ENCODE measurements around the gene GSTO1. TPM values are rescaled to one million over a fixed set of nuclear protein-coding genes. Genes with fewer than 3 reads are reported as not detected.

Gene GSTO1
- total and polyA plus RNA-seq, 9 of the 15 experiments (the other 6 are each of a cell fraction or from before 2014, with no cell fraction given), result 136 to 592 (median 237) TPM

GRCh38 chr10:104230490-104230889 is 24.2 kb upstream of the GSTO1 start:
- intact Hi-C loops (cut with micrococcal nuclease) (no loop called here), in situ Hi-C loops (cut with MboI) (no loop called here)
- ChIA-PET CTCF (ENCODE audit: low intra/inter-chr PET ratio) (no interaction called here), POLR2A (interaction anchor here (0.6 kb wide), 2 partner anchors 180 to 322 kb away, joined by 3 read pairs; no protein-coding TSS in a partner anchor)
- ATAC-seq (no peak), FAIRE-seq (no peak), DNase-seq (ENCODE audit: extremely low read depth in 1 of 4, low spot score in 3 of 4) (no peak)
- H3K4me1 ChIP-seq (replicated peaks in 1 of 2; ENCODE audit: control insufficient read depth in 2 of 2, insufficient read depth in 2 of 2, low read length in 2 of 2), result peaks cover 0 to 11% of the 10 kb centered on the region in 2 experiments; a peak in 2 of 5 replicates
- H3K4me3 ChIP-seq, result no peak overlapping the region
- 0 out of 2 replicates have a peak, but pooled peaks cover 3% of the 10 kb centered on the region for H3K9me3 ChIP-seq (replicated peaks; ENCODE audit: control insufficient read depth, insufficient read depth, low read depth, low read length)
- H3K4me2 ChIP-seq (ENCODE audit: insufficient read depth, low read length), result no peak overlapping the region
- H3K27me3 ChIP-seq (ENCODE audit: control insufficient read depth in 2 of 2, insufficient read depth in 2 of 2, low read length in 2 of 2), result no peaks in the 10 kb centered on the region
- WGBS (ENCODE audit: insufficient coverage, low coverage, missing lambda C conversion rate), result 51% methylated on average over 4 of the region's 4 CpGs
- H3K9ac ChIP-seq (ENCODE audit: insufficient read depth in 1 of 2, low read depth in 2 of 2, low read length in 2 of 2), result no peak overlapping the region
- BruUV-seq (replicated peaks), result no TSS peak
- H3K79me2 ChIP-seq (ENCODE audit: control insufficient read depth, insufficient read depth, low read length), result no peaks in the 10 kb centered on the region
- no peaks in the 10 kb centered on the region for H3K36me3 ChIP-seq (ENCODE audit: control insufficient read depth, insufficient read depth, low read length)
- TF ChIP-seq RFX1 (IDR thresholded peaks at IDR 0.05) (peak; percentile 47), FOXJ2 (tag; IDR thresholded peaks at IDR 0.05) (no peak)
- no peak overlapping the region for H3K27ac ChIP-seq (ENCODE audit: extremely low read depth, low read depth, low read length)
- no peak overlapping the region for H2AFZ ChIP-seq (ENCODE audit: low read depth, low read length)
- no peaks in the 10 kb centered on the region for H4K20me1 ChIP-seq (replicated peaks; ENCODE audit: control insufficient read depth, insufficient read depth, low read length)
- H3K9me1 ChIP-seq (ENCODE audit: control insufficient read depth, insufficient read depth, low read length), result no peaks in the 10 kb centered on the region

- peak; percentile 98 for FAIRE-seq
- Histone ChIP-seq H3K4me1 (replicated peaks in 1 of 2; ENCODE audit: control insufficient read depth in 2 of 2, insufficient read depth in 2 of 2, low read length in 2 of 2) (peaks cover 0 to 11% of the 10 kb centered on the region in 2 experiments; a peak in 2 of 5 replicates), H3K9ac (ENCODE audit: insufficient read depth in 1 of 2, low read depth in 2 of 2, low read length in 2 of 2) (peak within 1 kb of the TSS; percentile 66 to 96), H2AFZ (ENCODE audit: low read depth, low read length) (peak within 1 kb of the TSS; percentile 95), H4K20me1 (replicated peaks; ENCODE audit: control insufficient read depth, insufficient read depth, low read length) (no peaks in the 10 kb centered on the region), H3K27me3 (ENCODE audit: control insufficient read depth in 2 of 2, insufficient read depth in 2 of 2, low read length in 2 of 2) (no peaks in the 10 kb centered on the region), H3K27ac (ENCODE audit: extremely low read depth, low read depth, low read length) (peak within 1 kb of the TSS; percentile 52; the same call in 2 of the 3 replicates), H3K4me3 (peak within 1 kb of the TSS; percentile 59), H3K4me2 (ENCODE audit: insufficient read depth, low read length) (peak within 1 kb of the TSS; percentile 85), H3K9me1 (ENCODE audit: control insufficient read depth, insufficient read depth, low read length) (no peaks in the 10 kb centered on the region), H3K79me2 (ENCODE audit: control insufficient read depth, insufficient read depth, low read length) (no peaks in the 10 kb centered on the region), H3K36me3 (ENCODE audit: control insufficient read depth, insufficient read depth, low read length) (no peaks in the 10 kb centered on the region), H3K9me3 (replicated peaks; ENCODE audit: control insufficient read depth, insufficient read depth, low read depth, low read length) (0 out of 2 replicates have a peak, but pooled peaks cover 3% of the 10 kb centered on the region)
- ATAC-seq, result peak; percentile 100
- intact Hi-C loops (cut with micrococcal nuclease), result no loop called here
- CTCF ChIA-PET (ENCODE audit: low intra/inter-chr PET ratio), result no interaction called here
- no TSS peak for BruUV-seq (replicated peaks)
- POLR2A ChIA-PET, result no interaction called here
- peak; percentile 93 to 99 (median 99) for DNase-seq (ENCODE audit: extremely low read depth in 1 of 4, low spot score in 3 of 4)
- in situ Hi-C loops (cut with MboI), result no loop called here
- WGBS (ENCODE audit: insufficient coverage, low coverage, missing lambda C conversion rate), result 4% methylated on average over 25 of the region's 60 CpGs
- no peak for TF ChIP-seq TRIM24 (IDR thresholded peaks at IDR 0.05)
- no peak for TF ChIP-seq CLOCK (CRISPR knock-in tag; IDR thresholded peaks at IDR 0.05; ENCODE audit: borderline replicate concordance)
- no peak for TF ChIP-seq RBM15 (IDR thresholded peaks at IDR 0.05; ENCODE audit: insufficient read depth, low read length)
- TF ChIP-seq RAD21 (CRISPR knock-in tag; conservative IDR thresholded peaks at IDR 0.05 in 1 of 2, IDR thresholded peaks at IDR 0.05 in 1 of 2), result no peak
- no peak for TF ChIP-seq DDX20 (tag; IDR thresholded peaks at IDR 0.05; ENCODE audit: low read depth)
- peak; percentile 43 to 84; a peak in 3 of 4 replicates for TF ChIP-seq MNT (conservative IDR thresholded peaks at IDR 0.05)
- no peak for TF ChIP-seq NONO (IDR thresholded peaks at IDR 0.05; ENCODE audit: low read depth in 2 of 2, low read length in 1 of 2)
Observed at GRCh38 chr10:104231784-104232612, 22.7 kb upstream of the GSTO1 start, which contains the start of gene CFAP43. Gene CFAP43 (minus strand): TSS chr10:104232364. CDS start chr10:104232246, 118 bp downstream.
